Measurements from ENCODE around the gene KCMF1.

GRCh38 chr2:85034158-85034557 is 63.2 kb downstream of the KCMF1 start:
- TF ChIP-seq CTCF (IDR thresholded peaks at IDR 0.05) (no peak), POLR2A (IDR thresholded peaks at IDR 0.05) (no peak)
